C4-2B (cell line): ENCODE measurements around the gene ANXA4.

ENCODE experiments used
- CTCF ChIP-seq: fragments of 450-650 bp; conservative IDR thresholded peaks from 2 replicates; pipeline ENCODE4 v1.5.1; 2017; ENCODE audit warnings: mild to moderate bottlenecking
- ZFX ChIP-seq: fragments of 450-650 bp; IDR thresholded peaks from 2 replicates; pipeline ENCODE4 v1.6.1; 2017

- TF ChIP-seq CTCF, result peak; percentile 82
- TF ChIP-seq ZFX, result no peak
Measured at GRCh38 chr2:69724540-69725159, 17.3 kb upstream of the ANXA4 start.
